ENCODE data around the gene EHMT1.
"Not testable (repeated sequence)": the region's sequence is repeated elsewhere in the genome, so short reads cannot be mapped to it uniquely, and the experiment has no call there.

The EHMT1 gene

GRCh38 chr9:137879566-137880150 lies 260.9 kb downstream of the EHMT1 start:
- no peak for DNase-seq

- DNase-seq: no peak
These were observed 261.6 kb downstream of the EHMT1 start for GRCh38 chr9:137880160-137880975.

- DNase-seq: no peak
These were observed 262.2 kb downstream of the EHMT1 start for GRCh38 chr9:137880976-137881530.

GRCh38 chr9:137881591-137882505 lies 263.0 kb downstream of the EHMT1 start:
- no peak for DNase-seq

GRCh38 chr9:137882506-137882821 lies 263.7 kb downstream of the EHMT1 start:
- DNase-seq: no peak

- not testable (repeated sequence) for DNase-seq
These were observed 265.2 kb downstream of the EHMT1 start for GRCh38 chr9:137883977-137884376.

GRCh38 chr9:137884547-137884946 lies 265.7 kb downstream of the EHMT1 start:
- DNase-seq: not testable (repeated sequence)

GRCh38 chr9:137885121-137885520 lies 266.3 kb downstream of the EHMT1 start:
- not testable (repeated sequence) for DNase-seq
